Naive thymus-derived CD4-positive, alpha-beta T cell (primary cell): ENCODE measurements around the gene OR10AG1. TPM values are rescaled to one million over a fixed set of nuclear protein-coding genes. Genes with fewer than 3 reads are reported as not detected.

Experiments
- polyA plus RNA-seq, 2 donors: library from polyadenylated mRNA; unstranded; fragments of 300-500 nt; fragmentation: Illumina TruSeq; gene quantifications; one replicate each; pipeline ENCODE4 v1.2.3, GENCODE V29; 2021
- total RNA-seq, 6 experiments: library from RNA in 5 of 6; stranded (reverse) in 5 of 6; gene quantifications; 1 replicate in 5 of 6; 2 replicates in 1 of 6; pipeline ENCODE4 v1.2.3 and lab custom pipeline; 2021 to 2026

The OR10AG1 gene
- total and polyA plus RNA-seq, 7 experiments from 2014 or later: not detected

Other genes with a start within 250 kb of the OR10AG1 start
- not detected for gene OR5D13, start 196.5 kb downstream of the OR10AG1 start, total RNA-seq
- not detected for gene OR5D13, start 196.5 kb downstream of the OR10AG1 start, polyA plus RNA-seq
- gene OR5D14, start 174.4 kb downstream of the OR10AG1 start, total RNA-seq: not detected
- not detected for gene OR5D14, start 174.4 kb downstream of the OR10AG1 start, polyA plus RNA-seq
- not detected for gene OR5L1, start 158.6 kb downstream of the OR10AG1 start, total RNA-seq
- not detected for gene OR5L1, start 158.6 kb downstream of the OR10AG1 start, polyA plus RNA-seq
- gene OR5D18, start 150.3 kb downstream of the OR10AG1 start, total RNA-seq: not detected
- not detected for gene OR5D18, start 150.3 kb downstream of the OR10AG1 start, polyA plus RNA-seq
- gene OR5L2, start 142.7 kb downstream of the OR10AG1 start, total RNA-seq: not detected
- gene OR5L2, start 142.7 kb downstream of the OR10AG1 start, polyA plus RNA-seq: not detected
- not detected for gene OR5D16, start 131.2 kb downstream of the OR10AG1 start, total RNA-seq
- not detected for gene OR5D16, start 131.2 kb downstream of the OR10AG1 start, polyA plus RNA-seq
- gene TRIM51, start 86.6 kb downstream of the OR10AG1 start, total RNA-seq: under 1 TPM in 2 of 5 experiments, not detected in 3; 0.29 to 0.32 TPM
- not detected for gene TRIM51, start 86.6 kb downstream of the OR10AG1 start, polyA plus RNA-seq
- gene OR5W2, start 55.4 kb downstream of the OR10AG1 start, total RNA-seq: not detected
- gene OR5W2, start 55.4 kb downstream of the OR10AG1 start, polyA plus RNA-seq: not detected
- gene OR5I1, start 33.5 kb downstream of the OR10AG1 start, total RNA-seq: not detected
- not detected for gene OR5I1, start 33.5 kb downstream of the OR10AG1 start, polyA plus RNA-seq
- gene OR5F1, start 24.7 kb upstream of the OR10AG1 start, total RNA-seq: not detected
- gene OR5F1, start 24.7 kb upstream of the OR10AG1 start, polyA plus RNA-seq: not detected
- gene OR5AS1, start 57.7 kb upstream of the OR10AG1 start, total RNA-seq: not detected
- not detected for gene OR5AS1, start 57.7 kb upstream of the OR10AG1 start, polyA plus RNA-seq
- gene OR8I2, start 123.4 kb upstream of the OR10AG1 start, total RNA-seq: not detected
- not detected for gene OR8I2, start 123.4 kb upstream of the OR10AG1 start, polyA plus RNA-seq
- gene OR8H2, start 133.7 kb upstream of the OR10AG1 start, total RNA-seq: not detected
- gene OR8H2, start 133.7 kb upstream of the OR10AG1 start, polyA plus RNA-seq: not detected
- gene OR8H3, start 152.4 kb upstream of the OR10AG1 start, total RNA-seq: not detected
- gene OR8H3, start 152.4 kb upstream of the OR10AG1 start, polyA plus RNA-seq: not detected
- not detected for gene OR8J3, start 170.3 kb upstream of the OR10AG1 start, total RNA-seq
- gene OR8J3, start 170.3 kb upstream of the OR10AG1 start, polyA plus RNA-seq: not detected
- gene OR8K5, start 190.4 kb upstream of the OR10AG1 start, total RNA-seq: not detected
- gene OR8K5, start 190.4 kb upstream of the OR10AG1 start, polyA plus RNA-seq: not detected
- not detected for gene OR5J2, start 206.7 kb upstream of the OR10AG1 start, total RNA-seq
- gene OR5J2, start 206.7 kb upstream of the OR10AG1 start, polyA plus RNA-seq: not detected